HG02678 (cell line): ENCODE data around the gene ARHGEF12.

Source experiments
- ATAC-seq: cut with Tn5 transposase; IDR thresholded peaks from one replicate; pipeline ENCODE4 v1.9.1; 2021; ENCODE audit warnings: mild to moderate bottlenecking, moderate library complexity; ENCODE audit not compliant: unreplicated experiment

The ARHGEF12 gene

GRCh38 chr11:120317689-120318480 is 18.3 kb upstream of the ARHGEF12 start:
- ATAC-seq, result no peak

- ATAC-seq, result no peak
Observed at GRCh38 chr11:120318906-120319305, 17.3 kb upstream of the ARHGEF12 start.

GRCh38 chr11:120324932-120325810 is 11.0 kb upstream of the ARHGEF12 start, which contains the start of gene TLCD5:
TLCD5 (plus strand) TSS chr11:120325299; CDS start chr11:120327442, 2,143 bp downstream.
- peak; percentile 41 for ATAC-seq

GRCh38 chr11:120326228-120326627 is 10.0 kb upstream of the ARHGEF12 start:
- no peak for ATAC-seq

- no peak for ATAC-seq
Observed at GRCh38 chr11:120326845-120327281, 9.3 kb upstream of the ARHGEF12 start.

- no peak for ATAC-seq
Observed at GRCh38 chr11:120327311-120327710, 8.9 kb upstream of the ARHGEF12 start.

GRCh38 chr11:120329556-120329955 is 6.7 kb upstream of the ARHGEF12 start:
- ATAC-seq, result no peak

- ATAC-seq, result no peak
Observed at GRCh38 chr11:120330045-120330444, 6.2 kb upstream of the ARHGEF12 start.

GRCh38 chr11:120331301-120331996 is 4.8 kb upstream of the ARHGEF12 start:
- no peak for ATAC-seq

- ATAC-seq, result no peak
Observed at GRCh38 chr11:120332822-120333716, 3.1 kb upstream of the ARHGEF12 start.

- ATAC-seq, result no peak
Observed at GRCh38 chr11:120333801-120334200, 2.4 kb upstream of the ARHGEF12 start.

GRCh38 chr11:120334332-120334731 is 1.9 kb upstream of the ARHGEF12 start:
- ATAC-seq, result no peak

- no peak for ATAC-seq
Observed at GRCh38 chr11:120334894-120335462, 1.2 kb upstream of the ARHGEF12 start.

GRCh38 chr11:120335556-120335907 is 681 bp upstream of the ARHGEF12 start:
- peak; percentile 14 for ATAC-seq

GRCh38 chr11:120336641-120337354 is 585 bp downstream of the ARHGEF12 start:
- ATAC-seq, result peak; percentile 30

- no peak for ATAC-seq
Observed at GRCh38 chr11:120337355-120338106, 1.3 kb downstream of the ARHGEF12 start.

- ATAC-seq, result no peak
Observed at GRCh38 chr11:120338107-120338933, 2.1 kb downstream of the ARHGEF12 start.
